GM12878 (cell line): Measurements from ENCODE around the gene MYBPHL.

Experiments
- CBX3 ChIP-seq: fragments of 200-600 bp; sonication (generic); IDR thresholded peaks from 2 replicates; pipeline ENCODE4 v1.6.1; 2016; ENCODE audit warnings: low read depth, borderline replicate concordance
- CTCF ChIP-seq, 3 experiments: IDR thresholded peaks in 2 of 3; conservative IDR thresholded peaks in 1 of 3; 2 replicates each; pipeline ENCODE4 v1.5.1; 2011; ENCODE audit warnings: low read depth in 3 of 3, low read length in 3 of 3, mild to moderate bottlenecking in 3 of 3, control low read depth in 2 of 3, moderate library complexity in 2 of 3, inconsistent platforms in 1 of 3, mixed read lengths in 1 of 3; ENCODE audit not compliant: control insufficient read depth in 2 of 3, insufficient read depth in 1 of 3; ENCODE audit errors: extremely low read depth in 1 of 3
- ETV6 ChIP-seq, 2 experiments: fragments of 450-650 bp in 1 of 2; IDR thresholded peaks in 1 of 2; conservative IDR thresholded peaks in 1 of 2; 2 replicates each; pipeline ENCODE4 v1.6.1; 2014; ENCODE audit warnings: antibody characterized with exemption in 1 of 2, borderline replicate concordance in 1 of 2, low read depth in 1 of 2, mild to moderate bottlenecking in 1 of 2, moderate library complexity in 1 of 2
- SREBF2 ChIP-seq: IDR thresholded peaks from 2 replicates; pipeline ENCODE4 v1.6.1; 2012; ENCODE audit warnings: mild to moderate bottlenecking, low read length
- TCF7 ChIP-seq: IDR thresholded peaks from 2 replicates; pipeline ENCODE4 v1.6.1; 2014; ENCODE audit warnings: antibody characterized with exemption, borderline replicate concordance

GRCh38 chr1:109242387-109242786, 64.4 kb downstream of the MYBPHL start:
- TF ChIP-seq CTCF (IDR thresholded peaks at IDR 0.05 in 2 of 3, conservative IDR thresholded peaks at IDR 0.05 in 1 of 3; ENCODE audit: control insufficient read depth in 2 of 3, extremely low read depth in 1 of 3, insufficient read depth in 1 of 3, low read depth in 3 of 3, low read length in 3 of 3) (no peak), SREBF2 (no peak), TCF7 (no peak), ETV6 (conservative IDR thresholded peaks at IDR 0.05 in 1 of 2, IDR thresholded peaks at IDR 0.05 in 1 of 2; ENCODE audit: borderline replicate concordance in 1 of 2, low read depth in 1 of 2) (no peak), CBX3 (no peak)
